Neural progenitor cell (in vitro differentiated cells): Measurements from ENCODE around the gene SLC25A44. TPM values are rescaled to one million over a fixed set of nuclear protein-coding genes. Genes with fewer than 3 reads are reported as not detected.

Experiments used
- DNase-seq: peaks from one replicate; pipeline ENCODE4 v3.0.0-alpha.2; 2016; ENCODE audit warnings: low spot score
- H2AFZ ChIP-seq: fragments of 200-600 bp; sonication (generic); replicated peaks from 2 replicates; pipeline ENCODE4 v1.6.1; 2016; ENCODE audit warnings: antibody characterized with exemption
- H3F3A ChIP-seq: fragments of 200-600 bp; sonication (generic); 2 replicates; pipeline ENCODE4 v1.6.1; 2016; ENCODE audit warnings: antibody characterized with exemption, low read depth
- H3K27ac ChIP-seq: fragments of 200-600 bp; sonication (generic); 2 replicates; pipeline ENCODE4 v1.5.1; 2016; ENCODE audit warnings: mild to moderate bottlenecking
- H3K27me3 ChIP-seq: fragments of 200-600 bp; sonication (generic); 2 replicates; pipeline ENCODE4 v1.6.1; 2016; ENCODE audit warnings: mild to moderate bottlenecking, moderate library complexity
- H3K36me3 ChIP-seq: fragments of 200-600 bp; sonication (generic); 2 replicates; pipeline ENCODE4 v1.5.1; 2016
- H3K4me1 ChIP-seq: fragments of 200-600 bp; sonication (generic); 2 replicates; pipeline ENCODE4 v1.6.1; 2016; ENCODE audit warnings: mixed run types
- H3K4me2 ChIP-seq: fragments of 200-600 bp; sonication (generic); 2 replicates; pipeline ENCODE4 v1.6.1; 2016
- H3K4me3 ChIP-seq: fragments of 200-600 bp; sonication (generic); 2 replicates; pipeline ENCODE4 v1.5.1; 2016
- H3K79me2 ChIP-seq: fragments of 200-600 bp; sonication (generic); 2 replicates; pipeline ENCODE4 v1.6.1; 2016; ENCODE audit warnings: low read depth
- H3K9ac ChIP-seq: fragments of 200-600 bp; sonication (generic); 2 replicates; pipeline ENCODE4 v1.6.1; 2016
- H3K9me3 ChIP-seq: fragments of 200-600 bp; sonication (generic); 2 replicates; pipeline ENCODE4 v1.5.1; 2016; ENCODE audit warnings: low read depth
- H4K20me1 ChIP-seq: fragments of 200-600 bp; sonication (generic); 2 replicates; pipeline ENCODE4 v1.6.1; 2016; ENCODE audit warnings: low read depth
- H3K27ac Mint-ChIP-seq: 3 replicates; pipeline ENCODE4 v1.8.0; 2021; ENCODE audit warnings: mixed read lengths
- H3K27me3 Mint-ChIP-seq: 2 replicates; pipeline ENCODE4 v1.8.0; 2022; ENCODE audit warnings: low read depth, mild to moderate bottlenecking, inconsistent platforms, moderate library complexity, mixed read lengths; ENCODE audit not compliant: insufficient read depth
- H3K36me3 Mint-ChIP-seq: 3 replicates; pipeline ENCODE4 v1.8.0; 2021; ENCODE audit warnings: mixed read lengths
- H3K4me1 Mint-ChIP-seq: 3 replicates; pipeline ENCODE4 v1.8.0; 2021; ENCODE audit warnings: mixed read lengths
- H3K4me3 Mint-ChIP-seq: 3 replicates; pipeline ENCODE4 v1.8.0; 2021; ENCODE audit warnings: mild to moderate bottlenecking, moderate library complexity, mixed read lengths
- H3K9me3 Mint-ChIP-seq: 3 replicates; pipeline ENCODE4 v1.8.0; 2020; ENCODE audit warnings: mixed read lengths
- CTCF ChIP-seq: fragments of 200-600 bp; sonication (generic); IDR thresholded peaks from 2 replicates; pipeline ENCODE4 v1.5.1; 2017; ENCODE audit warnings: antibody characterized with exemption, mild to moderate bottlenecking
- EZH2 ChIP-seq: fragments of 200-600 bp; sonication (generic); IDR thresholded peaks from 2 replicates; pipeline ENCODE4 v1.6.1; 2017; ENCODE audit warnings: antibody characterized with exemption, mild to moderate bottlenecking, moderate library complexity
- EZH2phosphoT487 ChIP-seq: fragments of 200-600 bp; sonication (generic); IDR thresholded peaks from 2 replicates; pipeline ENCODE4 v1.6.1; 2017; ENCODE audit warnings: antibody characterized with exemption
- total RNA-seq: library from RNA; depleted of rRNA; stranded (reverse); fragments of >200 nt; gene quantifications from 2 replicates; pipeline ENCODE4 v1.2.3, GENCODE V29; 2015; ENCODE audit warnings: low replicate concordance

Gene SLC25A44
- total RNA-seq, 1 donor from 2014 or later, result 4.6 TPM

GRCh38 chr1:156221986-156222692, 28.2 kb downstream of the SLC25A44 start:
- Histone ChIP-seq H3K36me3 (peaks cover 5% of the 10 kb centered on the region), H3K4me2 (no peak overlapping the region), H3K4me3 (no peak overlapping the region), H3K9ac (no peak overlapping the region), H3F3A (peaks cover 10% of the 10 kb centered on the region), H3K79me2 (peaks cover 25% of the 10 kb centered on the region), H3K27me3 (no peaks in the 10 kb centered on the region), H2AFZ (no peak overlapping the region), H3K9me3 (no peaks in the 10 kb centered on the region), H4K20me1 (peaks cover 11% of the 10 kb centered on the region), H3K4me1 (no peaks in the 10 kb centered on the region), H3K27ac (no peak overlapping the region)
- TF ChIP-seq CTCF (no peak), EZH2 (no peak), EZH2phosphoT487 (no peak)
- peaks cover 4% of the 10 kb centered on the region for H3K4me1 Mint-ChIP-seq
- H3K27me3 Mint-ChIP-seq, result peaks cover 2% of the 10 kb centered on the region
- H3K36me3 Mint-ChIP-seq, result peaks cover 22% of the 10 kb centered on the region
- no peaks in the 10 kb centered on the region for H3K9me3 Mint-ChIP-seq
- no peak overlapping the region for H3K4me3 Mint-ChIP-seq
- no peak for DNase-seq
- no peak overlapping the region for H3K27ac Mint-ChIP-seq

- H3K27me3 ChIP-seq, result no peaks in the 10 kb centered on the region
- Mint-ChIP-seq H3K4me3 (no peak overlapping the region), H3K9me3 (no peaks in the 10 kb centered on the region), H3K27ac (no peak overlapping the region), H3K4me1 (peaks cover 4% of the 10 kb centered on the region), H3K27me3 (peaks cover 2% of the 10 kb centered on the region), H3K36me3 (peaks cover 30% of the 10 kb centered on the region)
- no peak overlapping the region for H2AFZ ChIP-seq
- H4K20me1 ChIP-seq, result peaks cover 11% of the 10 kb centered on the region
- H3K9me3 ChIP-seq, result no peaks in the 10 kb centered on the region
- no peak overlapping the region for H3K9ac ChIP-seq
- no peak for DNase-seq
- no peaks in the 10 kb centered on the region for H3K79me2 ChIP-seq
- TF ChIP-seq CTCF, result no peak
- no peak for TF ChIP-seq EZH2
- TF ChIP-seq EZH2phosphoT487, result no peak
- peaks cover 5% of the 10 kb centered on the region for H3K36me3 ChIP-seq
- H3K27ac ChIP-seq, result no peak overlapping the region
- H3F3A ChIP-seq, result peaks cover 10% of the 10 kb centered on the region
- no peak overlapping the region for H3K4me3 ChIP-seq
- no peak overlapping the region for H3K4me2 ChIP-seq
- H3K4me1 ChIP-seq, result no peaks in the 10 kb centered on the region
Measured at GRCh38 chr1:156225677-156226014, 31.7 kb downstream of the SLC25A44 start.

- Histone ChIP-seq H3K27me3 (no peaks in the 10 kb centered on the region), H3F3A (peaks cover 10% of the 10 kb centered on the region), H3K4me2 (no peak overlapping the region), H3K4me3 (no peak overlapping the region), H3K27ac (no peak overlapping the region), H3K9me3 (no peaks in the 10 kb centered on the region), H3K9ac (no peak overlapping the region), H3K79me2 (no peaks in the 10 kb centered on the region), H3K4me1 (no peaks in the 10 kb centered on the region), H3K36me3 (peaks cover 5% of the 10 kb centered on the region), H4K20me1 (peaks cover 11% of the 10 kb centered on the region), H2AFZ (no peak overlapping the region)
- Mint-ChIP-seq H3K4me1 (peaks cover 4% of the 10 kb centered on the region), H3K9me3 (no peaks in the 10 kb centered on the region), H3K36me3 (peaks cover 27% of the 10 kb centered on the region), H3K27me3 (peaks cover 2% of the 10 kb centered on the region), H3K4me3 (no peak overlapping the region), H3K27ac (no peak overlapping the region)
- no peak for DNase-seq
- TF ChIP-seq CTCF, result no peak
- TF ChIP-seq EZH2, result no peak
- TF ChIP-seq EZH2phosphoT487, result no peak
Measured at GRCh38 chr1:156226116-156226538, 32.2 kb downstream of the SLC25A44 start.
